Measurements from ENCODE around the gene ZNF621. TPM values are rescaled to one million over a fixed set of nuclear protein-coding genes. Genes with fewer than 3 reads are reported as not detected.

The ZNF621 gene
- polyA plus RNA-seq, 2 of the 4 experiments (the other 2 are of a cell fraction), result 6.8 to 16.1 TPM

- ChIA-PET POLR2A (no interaction called here), CTCF (no interaction called here)
- ATAC-seq (no peak), FAIRE-seq (no peak), DNase-seq (ENCODE audit: low read depth in 1 of 2, low spot score in 1 of 2) (no peak)
- no peak overlapping the region for H3K27ac ChIP-seq
- no peak overlapping the region for H3K4me3 ChIP-seq
- no peaks in the 10 kb centered on the region for H3K4me1 ChIP-seq
- WGBS (ENCODE audit: missing lambda C conversion rate), result 29% methylated on average over 1 of the region's 1 CpG
- no peak overlapping the region for H3K4me2 ChIP-seq
- TF ChIP-seq POLR2AphosphoS2 (conservative IDR thresholded peaks at IDR 0.05; ENCODE audit: low read length), result no peak
- TF ChIP-seq POLR2A (IDR thresholded peaks at IDR 0.05; ENCODE audit: low read length), result no peak
- TF ChIP-seq FOXS1 (CRISPR knock-in tag; IDR thresholded peaks at IDR 0.05), result no peak
- no peak for TF ChIP-seq HOXB5 (CRISPR knock-in tag; IDR thresholded peaks at IDR 0.05)
- no peak for TF ChIP-seq HMGXB4 (CRISPR knock-in tag; IDR thresholded peaks at IDR 0.05; ENCODE audit: borderline replicate concordance)
- TF ChIP-seq ZC3H11A (IDR thresholded peaks at IDR 0.05), result no peak
- no peak for TF ChIP-seq RNF2 (IDR thresholded peaks at IDR 0.05; ENCODE audit: borderline replicate concordance, low read depth)
- TF ChIP-seq TP53 (CRISPR knock-in tag; IDR thresholded peaks at IDR 0.05), result no peak
- TF ChIP-seq, protein P1, sequence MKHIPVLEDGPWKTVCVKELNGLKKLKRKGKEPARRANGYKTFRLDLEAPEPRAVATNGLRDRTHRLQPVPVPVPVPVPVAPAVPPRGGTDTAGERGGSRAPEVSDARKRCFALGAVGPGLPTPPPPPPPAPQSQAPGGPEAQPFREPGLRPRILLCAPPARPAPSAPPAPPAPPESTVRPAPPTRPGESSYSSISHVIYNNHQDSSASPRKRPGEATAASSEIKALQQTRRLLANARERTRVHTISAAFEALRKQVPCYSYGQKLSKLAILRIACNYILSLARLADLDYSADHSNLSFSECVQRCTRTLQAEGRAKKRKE (CRISPR knock-in tag; IDR thresholded peaks at IDR 0.05; ENCODE audit: low read depth), result no peak
- no peak for TF ChIP-seq RCOR1 (IDR thresholded peaks at IDR 0.05; ENCODE audit: low read depth, low read length)
- no peaks in the 10 kb centered on the region for H3K9me3 ChIP-seq
These were observed 62.1 kb downstream of the ZNF621 start for GRCh38 chr3:40586901-40587300.

GRCh38 chr3:40588406-40588805 lies 63.6 kb downstream of the ZNF621 start:
- H3K4me2 ChIP-seq, result no peak overlapping the region
- 32% methylated on average over 3 of the region's 5 CpGs for WGBS (ENCODE audit: missing lambda C conversion rate)
- no peaks in the 10 kb centered on the region for H3K4me1 ChIP-seq
- FAIRE-seq, result no peak
- H3K27ac ChIP-seq, result no peak overlapping the region
- no peak for ATAC-seq
- no peak for TF ChIP-seq MAZ (IDR thresholded peaks at IDR 0.05; ENCODE audit: borderline replicate concordance, low read depth, low read length)
- TF ChIP-seq ZNF302 (CRISPR knock-in tag; IDR thresholded peaks at IDR 0.05), result no peak
- TF ChIP-seq HOXB5 (CRISPR knock-in tag; IDR thresholded peaks at IDR 0.05), result no peak
- no peak for TF ChIP-seq CTCF (IDR thresholded peaks at IDR 0.05)
- no peak for TF ChIP-seq HDAC2 (IDR thresholded peaks at IDR 0.05)
- no peak for TF ChIP-seq BHLHE40 (IDR thresholded peaks at IDR 0.05; ENCODE audit: low read depth, low read length)
- TF ChIP-seq JUN (IDR thresholded peaks at IDR 0.05), result no peak
- ChIA-PET CTCF (interaction anchor here (1.1 kb wide), 1 partner anchor 8 kb away, joined by 4 read pairs; no protein-coding TSS in a partner anchor), POLR2A (no interaction called here)
- H3K9me3 ChIP-seq, result no peaks in the 10 kb centered on the region
- no peak for DNase-seq (ENCODE audit: low read depth in 1 of 2, low spot score in 1 of 2)
- no peak overlapping the region for H3K4me3 ChIP-seq

Small RNA genes within 50 kb of the gene (small RNA-seq; reads per million reads assigned to genes)
- gene RNU5B-2P, result 0 to 1.3 (median 0) reads per million in 6 experiments

Other genes with a start within 250 kb of the ZNF621 start
- 36.9 and 42.1 TPM in 2 replicates for gene EIF1B, start 215.3 kb upstream of the ZNF621 start, polyA plus RNA-seq (2011; rRNA removed)
- gene EIF1B, start 215.3 kb upstream of the ZNF621 start, polyA plus RNA-seq (2017; fragmentation: RNase III; extraction: RNeasy Plus Mini Kit Qiagen cat#74134 plus additional on column Dnase treatment), result 44.5 to 46.0 TPM (median 45.7 TPM) in 3 replicates
- not detected in 2 replicates for gene ENTPD3, start 137.8 kb upstream of the ZNF621 start, polyA plus RNA-seq (2011; rRNA removed)
- gene ENTPD3, start 137.8 kb upstream of the ZNF621 start, polyA plus RNA-seq (2017; fragmentation: RNase III; extraction: RNeasy Plus Mini Kit Qiagen cat#74134 plus additional on column Dnase treatment), result not detected in 3 replicates
- gene RPL14, start 67.6 kb upstream of the ZNF621 start, polyA plus RNA-seq (2011; rRNA removed), result 345 and 488 TPM in 2 replicates
- gene RPL14, start 67.6 kb upstream of the ZNF621 start, polyA plus RNA-seq (2017; fragmentation: RNase III; extraction: RNeasy Plus Mini Kit Qiagen cat#74134 plus additional on column Dnase treatment), result 673 to 717 TPM (median 682 TPM) in 3 replicates
- gene ZNF619, start 47.8 kb upstream of the ZNF621 start, polyA plus RNA-seq (2011; rRNA removed), result 4.1 and 5.1 TPM in 2 replicates
- 2.2 TPM in 3 replicates for gene ZNF619, start 47.8 kb upstream of the ZNF621 start, polyA plus RNA-seq (2017; fragmentation: RNase III; extraction: RNeasy Plus Mini Kit Qiagen cat#74134 plus additional on column Dnase treatment)
- 3.2 and 3.8 TPM in 2 replicates for gene ZNF620, start 18.9 kb upstream of the ZNF621 start, polyA plus RNA-seq (2011; rRNA removed)
- 2.1 to 2.5 TPM (median 2.4 TPM) in 3 replicates for gene ZNF620, start 18.9 kb upstream of the ZNF621 start, polyA plus RNA-seq (2017; fragmentation: RNase III; extraction: RNeasy Plus Mini Kit Qiagen cat#74134 plus additional on column Dnase treatment)